Stimulated activated CD8-positive, alpha-beta memory T cell treated with anti-CD3 and anti-CD28 coated beads, Interleukin-7, amount 100 ng/mL, for 24 hours (primary cell): Measurements from ENCODE around the gene C9orf50.
"Not testable (repeated sequence)": the region's sequence is repeated elsewhere in the genome, so short reads cannot be mapped to it uniquely, and the experiment has no call there.

ENCODE experiments used
- DNase-seq: peaks from one replicate; pipeline ENCODE4 v3.0.0-alpha.2; 2020; ENCODE audit warnings: low read depth

The C9orf50 gene

DNA sequence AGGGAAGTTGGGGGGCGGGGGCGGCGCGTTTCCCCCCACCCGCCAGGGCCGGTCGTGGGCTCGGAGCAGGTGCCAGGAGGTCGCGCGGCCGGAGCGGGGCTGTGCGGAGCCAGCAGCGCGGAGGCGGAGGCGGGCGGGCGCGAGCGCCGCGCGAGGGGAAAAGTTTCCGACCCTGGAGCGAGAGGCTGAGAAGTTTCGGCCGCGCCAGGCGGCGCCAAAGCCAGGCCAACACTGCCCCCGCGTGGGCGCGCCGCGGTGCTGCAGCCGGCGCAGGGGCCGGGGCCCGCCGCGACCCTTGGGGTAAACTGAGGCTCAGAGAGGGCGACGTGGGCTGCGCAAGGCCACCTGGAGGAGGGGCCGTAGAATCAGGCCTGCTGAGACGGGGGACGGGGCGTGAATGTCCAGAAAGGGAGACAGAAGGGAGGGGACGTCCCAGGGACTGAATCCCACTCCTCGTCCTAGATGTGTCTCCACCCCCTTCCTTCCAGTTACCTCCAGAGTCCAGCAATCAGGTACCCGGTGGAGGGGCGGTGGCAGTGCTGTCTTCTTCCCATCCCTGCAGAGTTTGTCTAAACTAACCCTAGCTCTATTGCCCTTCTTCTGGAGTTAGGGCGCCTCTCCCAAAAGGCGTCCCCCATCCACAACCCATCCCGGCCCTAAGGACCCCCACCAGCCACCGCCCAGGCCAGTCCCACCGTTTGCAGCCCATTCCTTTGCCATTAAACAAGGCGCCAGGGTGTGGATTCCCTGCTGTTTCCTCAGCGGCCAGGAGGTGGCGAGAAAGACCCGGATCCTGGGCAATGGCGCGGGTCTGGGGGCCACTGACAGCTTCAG is 10.2 kb downstream of the C9orf50 start:
- peak; percentile 52 for DNase-seq

DNA sequence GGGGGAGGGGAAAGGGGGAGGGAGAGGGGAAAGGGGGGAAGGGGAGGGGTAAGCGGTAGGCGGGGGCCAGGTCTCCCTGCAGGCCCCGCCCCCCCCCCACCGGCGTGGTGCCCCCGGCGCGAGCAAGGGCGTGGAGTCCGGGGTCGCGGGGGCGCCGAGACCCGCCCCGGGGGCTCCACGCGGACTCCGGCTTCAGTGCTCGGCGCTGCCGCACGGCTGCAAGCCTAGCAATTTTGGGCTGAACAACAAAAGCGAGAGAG is 10.8 kb downstream of the C9orf50 start:
- DNase-seq, result no peak

DNA sequence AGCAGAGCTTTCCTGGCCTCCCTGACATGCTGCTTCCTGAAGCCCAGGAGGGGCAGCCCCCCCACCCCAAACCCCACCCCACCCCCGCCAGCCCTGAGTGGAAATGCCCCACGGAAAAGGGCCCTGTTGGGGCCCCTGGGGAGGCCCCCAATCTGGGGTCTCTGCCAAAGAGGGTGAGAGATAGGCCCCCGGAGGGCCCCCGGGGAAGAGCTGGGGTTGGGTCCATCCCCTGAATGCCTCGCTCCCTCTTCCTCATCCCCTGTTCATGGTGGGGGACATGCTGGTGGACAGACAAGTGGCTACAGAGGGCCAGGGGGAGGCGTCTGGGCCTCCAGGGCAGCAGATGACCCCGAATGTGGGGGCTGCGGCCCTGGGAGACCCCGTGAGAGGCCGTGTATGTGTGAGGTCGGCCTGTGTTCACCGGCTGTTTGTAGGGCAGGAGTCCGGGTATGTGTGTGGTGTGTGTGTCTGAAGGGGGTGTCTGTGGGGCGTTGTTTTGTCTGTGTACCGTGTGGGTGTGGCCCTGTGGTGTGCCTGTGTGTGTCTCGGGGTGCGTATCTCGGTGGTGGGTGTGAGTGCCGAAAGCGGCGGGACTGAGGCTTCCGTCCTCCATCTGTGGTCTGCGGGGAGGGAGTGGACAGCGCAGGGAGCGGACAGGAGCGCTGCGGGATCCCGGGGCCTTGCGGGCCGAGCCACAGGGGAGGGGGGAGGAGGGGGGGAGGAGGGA is 11.3 kb downstream of the C9orf50 start:
- no peak for DNase-seq

DNA sequence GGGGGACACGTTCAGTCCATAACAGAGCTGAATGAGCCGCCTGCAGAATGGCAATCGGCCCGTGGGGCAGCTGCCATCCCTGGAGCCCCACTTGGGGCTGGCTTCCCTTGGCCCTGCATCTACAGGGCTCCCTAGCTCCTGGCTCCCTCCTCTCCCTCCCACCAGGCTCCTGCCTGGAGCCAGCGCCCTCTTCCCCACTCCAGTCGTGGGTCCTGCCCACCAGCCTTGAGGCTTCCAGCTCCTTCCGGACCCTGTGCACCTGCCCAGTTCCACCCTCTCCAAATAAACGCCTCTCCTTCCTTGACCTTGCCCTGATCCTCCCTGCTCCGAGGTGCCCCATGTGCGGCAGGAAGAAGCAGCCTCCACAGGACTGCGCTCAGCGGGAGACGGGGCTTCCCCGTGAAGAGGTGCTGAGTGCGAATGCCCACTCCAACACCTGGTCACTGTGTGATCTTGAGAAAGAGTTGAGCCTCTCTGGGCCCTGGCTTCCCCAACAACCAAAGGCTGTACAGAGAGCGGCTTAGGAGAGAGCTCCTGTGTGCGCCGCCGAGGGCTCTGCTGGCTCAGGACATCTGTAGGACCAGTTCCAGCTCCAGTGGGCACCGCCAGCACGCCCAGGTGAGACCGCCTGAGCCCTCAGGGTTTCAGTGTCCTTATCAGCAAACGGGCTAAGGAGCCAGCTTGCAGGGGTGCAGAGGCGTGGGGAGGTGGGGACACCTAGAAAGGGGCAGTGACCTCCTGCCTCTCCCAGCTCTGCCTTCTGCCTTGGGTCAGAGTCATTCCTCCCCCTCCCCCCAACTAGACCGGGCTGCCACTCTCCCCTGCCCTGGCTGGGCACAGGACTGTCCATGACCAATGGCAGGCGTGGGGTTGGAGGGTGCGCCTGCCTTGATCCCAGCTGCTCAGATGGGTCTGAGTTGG is 12.1 kb downstream of the C9orf50 start:
- DNase-seq, result no peak

DNA sequence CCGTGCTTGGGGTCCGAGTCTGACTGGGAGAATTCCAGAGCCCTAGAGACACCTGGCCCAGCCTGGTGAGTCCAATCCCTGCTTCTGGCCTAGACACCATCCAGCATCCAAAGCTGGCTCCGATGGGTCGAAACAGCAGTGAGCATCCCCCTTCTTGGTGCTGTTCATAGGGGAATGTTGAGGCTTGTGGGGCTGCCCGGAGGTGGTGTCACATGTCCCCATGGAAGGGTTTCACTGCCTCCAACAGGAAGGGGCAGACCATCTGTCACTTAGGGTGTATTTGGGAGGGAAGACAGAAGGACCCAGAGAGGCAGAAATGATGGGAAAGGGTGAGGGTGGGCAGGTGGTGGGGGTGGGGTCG is 13.9 kb downstream of the C9orf50 start:
- DNase-seq, result no peak

DNA sequence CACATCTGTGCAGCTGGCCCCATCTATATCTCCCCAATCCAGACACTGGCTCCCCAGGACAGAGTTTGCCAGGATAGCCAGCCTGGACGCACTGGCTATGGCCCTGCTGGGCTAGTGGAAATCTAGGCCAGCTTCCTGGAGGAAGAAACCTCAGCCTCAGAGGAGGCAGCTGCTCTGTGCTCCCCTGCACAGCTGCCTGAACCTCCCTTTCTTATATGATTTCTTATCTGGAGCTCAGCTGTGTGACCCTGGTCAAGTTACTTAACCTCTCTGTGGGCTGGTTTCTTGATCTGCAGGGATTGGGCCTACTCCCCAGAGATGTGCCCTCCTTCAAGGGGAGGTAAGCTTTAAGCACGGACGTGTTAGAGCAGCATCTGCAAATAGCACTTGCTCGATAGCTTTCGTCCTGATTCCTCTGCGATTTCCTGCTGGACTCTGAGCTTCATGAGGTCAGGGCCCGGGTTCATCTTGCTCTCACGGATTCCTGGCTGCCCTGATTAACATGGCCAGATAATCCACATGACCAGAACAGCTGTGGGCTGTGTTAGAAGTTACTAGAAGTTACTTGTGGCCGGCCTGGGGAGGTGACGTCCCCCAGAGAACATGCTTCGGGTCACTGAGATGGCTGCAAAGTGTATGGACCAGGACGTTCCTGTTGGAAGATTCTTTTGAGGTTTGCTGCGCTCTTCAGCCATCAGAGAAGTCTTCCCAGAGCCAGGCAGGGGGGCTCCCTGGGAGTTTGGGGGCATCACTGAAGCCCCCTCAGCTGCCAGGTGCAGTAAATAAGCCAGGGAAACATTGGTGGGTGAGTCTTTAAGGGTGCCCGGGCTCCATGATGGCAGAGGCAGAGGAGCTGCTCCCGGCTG is 14.5 kb downstream of the C9orf50 start:
- DNase-seq, result no peak

DNA sequence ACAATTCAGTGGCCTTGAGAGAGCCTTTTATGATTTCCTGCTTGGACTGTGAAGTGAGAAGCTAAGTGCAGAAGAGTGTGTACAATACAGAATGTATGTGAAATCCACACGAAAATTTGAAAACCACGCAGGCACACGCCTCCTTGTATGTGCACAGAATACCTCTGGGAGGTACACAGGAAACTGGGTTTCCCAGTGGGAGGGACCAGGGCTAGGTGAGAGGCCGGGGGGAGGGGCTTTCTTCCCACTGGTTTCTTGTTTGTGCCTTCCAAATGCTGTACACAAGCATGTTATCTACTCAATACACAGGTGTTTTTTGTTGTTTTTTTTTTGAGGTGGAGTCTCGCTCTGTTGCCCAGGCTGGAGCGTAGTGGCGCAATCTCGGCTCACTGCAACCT is 16.1 kb downstream of the C9orf50 start:
- DNase-seq, result no peak

DNA sequence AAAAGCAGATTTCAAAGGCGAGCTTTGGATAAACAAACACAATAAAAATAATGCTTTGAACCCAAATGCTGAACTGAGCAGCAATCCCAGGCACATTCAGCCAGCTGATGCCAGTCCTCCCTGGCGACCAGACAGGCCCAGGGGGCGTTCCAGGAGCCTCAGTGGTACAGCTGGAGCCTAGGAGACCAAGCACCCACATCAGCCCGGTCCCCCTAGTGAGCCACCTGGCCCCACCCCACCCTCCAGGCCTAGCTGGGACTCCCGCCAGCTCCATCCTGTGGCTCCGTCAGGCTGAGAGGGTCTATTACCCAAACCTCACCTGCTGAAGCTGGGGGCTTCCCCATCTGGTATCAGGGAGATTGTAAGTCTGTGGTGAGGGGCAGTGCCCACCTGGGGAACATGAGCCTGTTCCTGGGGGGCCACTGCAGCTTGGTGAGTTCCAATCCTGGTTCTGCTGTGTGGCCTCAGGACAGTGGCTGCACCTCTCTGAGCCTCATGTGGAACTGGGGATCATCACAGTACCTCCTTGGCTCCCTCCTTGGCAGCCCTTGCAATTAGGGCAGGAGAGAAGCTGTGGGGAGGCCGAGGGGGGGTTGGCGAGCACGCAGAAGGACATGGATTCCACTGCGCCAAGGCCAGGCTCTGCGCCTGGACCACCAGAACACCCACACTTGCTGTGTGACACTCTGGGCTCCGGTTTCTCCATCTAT is 16.7 kb downstream of the C9orf50 start:
- no peak for DNase-seq

DNA sequence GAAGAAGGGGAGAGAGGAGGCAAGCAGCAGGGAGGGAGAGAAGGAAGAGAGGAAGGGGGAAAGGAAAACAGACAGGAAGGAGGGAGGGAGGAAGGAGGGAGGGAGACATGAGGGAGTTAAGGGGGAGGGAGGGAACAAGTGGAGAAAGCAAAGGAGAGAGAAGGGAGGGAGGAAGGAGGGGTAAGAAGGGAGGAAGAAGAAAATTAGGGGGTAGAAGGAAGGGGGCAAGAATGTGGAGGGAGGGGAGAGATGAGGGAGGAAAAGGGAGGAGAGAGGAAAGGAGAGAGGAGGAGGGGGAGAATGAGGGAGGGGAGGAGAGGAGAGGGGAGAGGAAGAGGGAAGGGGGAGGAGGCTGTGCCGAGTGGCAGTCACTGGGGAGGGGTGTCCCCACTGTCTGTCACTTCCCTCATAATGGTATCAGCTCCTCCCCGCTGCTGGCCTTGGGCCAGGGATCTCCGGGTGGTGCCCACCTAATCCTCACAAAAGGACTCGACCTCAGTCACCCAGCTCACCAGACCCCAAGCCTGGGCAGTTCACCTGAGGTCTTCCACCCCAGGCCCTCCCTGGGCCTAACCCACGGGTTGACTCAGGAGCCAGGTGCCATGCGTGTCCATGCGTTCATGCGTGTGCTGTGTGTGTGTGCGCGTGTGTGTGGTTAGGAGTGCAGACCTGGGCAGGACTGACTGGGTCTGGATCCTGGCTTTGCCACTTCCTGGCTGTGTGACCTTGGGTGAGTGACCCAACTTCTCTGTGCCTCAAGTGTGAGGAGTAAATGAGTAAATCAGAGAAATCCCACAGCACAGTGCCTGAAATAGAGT is 18.1 kb downstream of the C9orf50 start:
- DNase-seq, result no peak

DNA sequence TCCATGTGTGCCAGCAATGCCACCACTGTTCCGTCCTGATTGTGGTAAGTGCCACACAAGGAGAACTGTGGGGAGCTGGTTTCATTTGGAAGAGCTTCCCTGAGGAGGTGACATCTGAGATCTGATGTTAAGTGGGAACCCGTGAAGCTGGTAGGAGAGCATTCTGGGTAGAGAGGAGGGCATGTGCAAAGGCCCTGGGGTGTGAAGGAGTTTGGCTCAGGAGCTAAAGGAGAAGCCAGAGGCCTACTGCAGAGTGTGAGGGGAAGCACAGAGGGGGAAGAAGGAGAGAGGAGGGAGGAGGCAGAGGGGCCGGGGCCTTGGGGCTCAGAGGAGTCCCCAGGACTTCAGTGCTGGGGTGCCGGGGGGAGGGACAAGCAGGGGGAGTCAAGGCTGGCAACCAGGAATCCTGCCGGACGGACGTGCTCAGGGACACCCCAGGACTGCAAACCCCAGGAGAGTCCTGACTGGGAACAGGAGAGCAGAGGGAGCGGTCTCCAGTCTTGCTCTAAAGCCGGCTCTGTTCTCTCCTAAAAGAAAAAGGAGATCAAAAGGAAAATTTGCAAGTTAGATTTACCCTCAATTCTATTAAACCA is 19.7 kb downstream of the C9orf50 start:
- no peak for DNase-seq

DNA sequence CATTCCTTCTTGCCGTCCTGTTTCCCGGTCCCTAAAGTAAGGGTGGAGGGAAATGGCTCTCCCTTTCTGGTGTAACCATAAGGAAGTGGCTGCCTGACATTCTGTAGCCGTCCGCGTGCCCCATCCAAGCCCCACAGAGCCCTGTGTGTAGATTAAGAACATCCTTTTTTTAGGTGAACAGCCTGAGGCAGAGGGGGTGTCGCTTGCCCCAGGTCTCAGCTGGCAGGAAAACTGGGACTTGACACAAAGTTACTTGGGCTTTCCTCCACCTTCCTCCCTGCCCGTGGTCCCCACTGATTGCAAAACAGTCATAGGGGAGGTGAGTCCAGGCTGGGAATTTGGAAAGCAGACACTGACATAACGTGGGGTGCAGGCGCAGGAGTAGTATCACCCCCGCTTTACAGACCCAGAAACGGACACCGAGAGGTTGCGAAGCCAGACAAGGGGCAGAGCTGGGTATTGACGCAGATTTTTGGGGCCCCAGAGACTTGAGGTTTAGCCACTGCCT is 22.8 kb downstream of the C9orf50 start:
- no peak for DNase-seq

DNA sequence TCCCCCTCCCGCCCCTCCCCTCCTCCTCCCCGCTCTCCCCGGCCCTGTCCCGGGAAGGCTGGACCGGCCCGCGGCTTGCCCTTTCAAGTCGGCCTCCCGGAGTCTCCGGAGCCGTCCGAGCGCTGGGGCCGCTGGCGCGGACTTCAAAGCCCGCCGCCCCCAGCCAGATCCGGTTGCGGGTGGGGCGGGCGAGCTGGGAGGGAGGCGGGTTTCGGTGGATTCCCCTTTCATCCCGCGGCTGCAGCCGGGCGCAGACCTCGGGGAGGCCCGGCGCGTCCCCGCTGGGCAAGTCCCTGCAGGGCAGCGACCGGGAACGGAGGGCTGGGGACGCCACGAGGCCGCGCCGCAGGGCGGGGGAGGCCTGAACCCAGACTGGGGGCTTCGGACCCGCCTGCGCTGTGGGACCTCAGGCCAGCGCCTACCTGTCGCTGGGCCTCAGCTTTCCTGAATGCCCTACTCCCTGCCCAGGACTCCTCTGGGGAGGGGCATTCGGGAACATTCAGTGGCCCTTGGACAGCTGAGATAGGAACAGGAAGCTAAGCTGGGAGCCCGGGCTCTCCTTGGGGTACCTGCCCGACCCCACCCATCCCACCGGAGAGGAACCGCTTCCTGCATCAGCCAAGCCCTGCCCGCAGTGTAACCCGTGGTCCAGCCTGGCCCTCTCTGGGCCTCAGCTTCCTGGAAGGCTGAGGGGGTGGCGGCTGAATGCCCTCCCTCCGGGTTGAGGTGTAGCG is 23.4 kb downstream of the C9orf50 start:
- no peak for DNase-seq

DNA sequence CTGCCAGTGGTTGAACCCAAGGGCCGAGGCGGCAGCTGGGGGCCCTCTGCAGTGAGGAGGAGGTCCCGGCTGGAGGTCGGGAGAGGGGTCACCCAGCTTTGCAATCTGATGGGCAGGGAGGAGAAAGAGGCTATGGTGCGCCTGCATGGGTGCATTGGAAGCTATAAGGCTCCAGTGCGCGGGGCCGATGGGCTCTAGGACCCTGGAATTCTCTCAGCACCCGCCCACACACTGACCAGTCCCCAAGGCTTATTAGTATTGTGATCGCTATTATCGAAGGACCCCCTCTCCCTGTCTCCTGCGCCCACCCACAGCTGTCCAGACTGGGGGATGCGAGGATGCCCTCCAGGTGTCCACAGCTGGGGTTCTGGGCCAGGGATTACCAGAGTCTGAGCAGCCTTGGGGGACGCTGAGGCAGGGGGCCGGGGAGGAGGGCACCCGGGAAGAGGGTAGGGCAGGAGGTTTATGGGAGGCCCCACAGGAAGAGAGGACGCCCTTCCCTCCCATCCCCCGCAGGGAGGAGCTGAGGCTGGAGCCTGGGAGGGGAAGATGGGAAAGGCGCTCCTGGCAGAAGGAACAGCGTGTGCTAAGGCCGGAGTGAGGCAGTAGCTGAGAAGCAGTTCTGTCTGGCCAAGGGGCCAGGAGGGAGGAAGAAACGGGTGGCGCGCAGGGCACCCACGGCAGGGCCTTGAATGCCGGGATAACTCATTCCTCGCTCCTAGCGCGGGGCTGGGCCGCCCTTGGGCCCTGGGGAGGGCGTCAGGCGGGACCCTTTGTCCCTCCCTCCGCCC is 24.2 kb downstream of the C9orf50 start:
- DNase-seq, result no peak

DNA sequence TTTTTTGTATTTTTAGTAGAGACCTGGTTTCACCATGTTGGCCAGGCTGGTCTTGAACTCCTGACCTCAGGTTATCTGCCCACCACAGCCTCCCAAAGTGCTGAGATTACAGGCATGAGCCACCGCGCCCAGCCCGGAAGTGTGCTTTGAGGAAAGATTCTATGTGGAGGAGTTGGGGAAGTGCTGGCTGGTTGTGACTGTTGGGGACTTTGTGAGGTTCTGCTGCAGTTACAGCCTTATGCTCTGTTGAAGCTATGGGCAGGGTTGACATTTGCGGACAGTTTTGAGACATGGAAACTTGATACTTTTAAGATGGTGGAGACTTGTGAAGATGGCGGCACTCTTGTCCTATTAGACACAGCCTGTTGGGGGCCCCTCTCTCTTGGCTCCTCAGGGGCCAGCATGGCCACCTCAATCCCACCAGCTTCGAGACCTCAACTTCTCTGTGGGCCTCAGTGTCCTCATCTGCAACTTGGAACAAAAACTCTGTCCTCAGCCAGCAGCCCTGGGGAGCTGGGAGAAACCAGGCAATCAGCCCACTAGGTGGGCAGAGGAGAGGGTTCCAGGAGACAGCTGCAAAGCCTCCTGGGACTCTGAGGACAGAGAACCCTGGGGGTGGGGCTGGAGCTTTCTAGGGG is 24.9 kb downstream of the C9orf50 start:
- DNase-seq, result no peak

DNA sequence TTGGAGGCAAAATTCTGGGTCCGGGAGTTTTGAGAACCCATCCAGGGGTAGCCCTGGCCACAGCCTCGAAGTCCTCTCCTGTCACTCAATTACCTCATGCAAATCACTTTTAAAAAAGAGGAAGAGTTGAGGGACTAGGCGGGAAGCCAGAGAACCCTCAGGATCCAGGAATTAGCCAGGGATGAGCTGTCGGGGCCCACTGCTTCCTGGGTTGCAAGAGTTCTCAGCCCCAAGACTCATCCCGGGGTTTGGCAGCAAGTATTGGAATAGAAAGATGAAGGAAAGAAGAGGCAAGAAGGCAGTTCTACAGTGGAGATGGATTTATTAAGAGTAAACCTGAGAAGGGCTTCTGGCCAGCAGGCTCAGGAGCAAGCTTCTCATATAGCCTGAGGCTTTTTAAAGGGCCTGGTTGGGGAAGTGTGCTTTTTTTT is 25.6 kb downstream of the C9orf50 start:
- DNase-seq, result no peak

DNA sequence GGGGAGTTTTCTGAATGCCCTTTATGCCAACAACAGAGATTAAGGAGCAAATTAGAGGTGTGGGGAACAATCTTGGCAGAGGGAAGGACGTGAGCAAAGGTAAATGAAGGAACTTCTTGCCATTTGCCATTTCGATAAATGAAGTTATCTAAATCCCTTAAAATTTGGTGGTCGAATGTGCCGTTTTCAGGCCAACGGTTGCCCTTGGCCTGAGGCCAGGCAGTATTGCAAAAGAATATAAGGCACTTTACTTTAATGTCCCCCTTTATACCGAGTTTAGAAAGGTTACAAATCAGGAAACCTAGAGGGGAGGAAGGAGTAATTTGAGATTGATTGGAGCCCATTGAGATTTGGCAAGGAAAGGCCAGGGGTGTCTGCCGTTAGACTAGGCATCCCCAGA is 26.3 kb downstream of the C9orf50 start:
- DNase-seq, result no peak

DNA sequence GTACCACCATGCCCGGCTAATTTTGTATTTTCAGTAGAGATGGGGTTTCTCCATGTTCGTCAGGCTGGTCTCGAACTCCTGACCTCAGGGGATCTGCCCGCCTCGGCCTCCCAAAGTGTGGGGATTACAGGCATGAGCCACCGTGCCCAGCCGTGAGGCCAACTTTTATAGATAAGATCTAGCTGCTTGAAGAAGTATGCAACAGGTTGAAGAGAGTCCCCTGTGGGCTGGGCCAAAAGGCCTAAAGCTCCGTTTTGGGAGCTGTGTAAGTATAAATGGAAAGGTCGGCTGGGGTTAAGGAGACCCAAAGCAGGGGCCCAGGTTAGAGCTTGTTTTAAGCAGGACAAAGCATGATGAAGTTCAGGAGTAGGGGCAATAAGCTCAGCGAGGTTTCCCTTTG is 28.1 kb downstream of the C9orf50 start:
- not testable (repeated sequence) for DNase-seq

DNA sequence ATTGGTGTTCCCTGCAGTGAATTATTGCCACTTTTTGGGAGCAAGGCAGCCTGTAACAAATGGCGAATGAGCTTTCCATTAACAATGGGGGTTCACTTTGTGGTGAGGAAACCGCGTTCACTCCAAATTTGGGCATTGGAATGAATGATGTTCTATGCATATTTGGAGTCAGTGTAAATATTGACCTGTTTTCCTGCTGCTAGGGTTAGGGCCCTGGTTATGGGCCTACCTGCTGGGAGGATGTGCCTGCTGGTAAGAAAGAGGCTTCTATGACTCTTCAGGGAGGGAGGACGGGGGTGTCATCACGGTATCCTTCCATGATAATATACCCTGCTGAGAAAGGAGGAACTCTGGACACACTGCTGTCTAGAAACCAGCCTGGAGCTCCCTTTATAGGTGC is 29.0 kb downstream of the C9orf50 start:
- DNase-seq, result no peak
